Omental fat pad (tissue), 4 donors: ENCODE measurements around the gene GRID2IP. TPM values are rescaled to one million over a fixed set of nuclear protein-coding genes. Genes with fewer than 3 reads are reported as not detected.
"Not testable (repeated sequence)": the region's sequence is repeated elsewhere in the genome, so short reads cannot be mapped to it uniquely, and the experiment has no call there.

Experiments
- ATAC-seq: fragments of 150-250 bp; one replicate; pipeline ENCODE4 v1.9.1; 2016; ENCODE audit warnings: mild to moderate bottlenecking, moderate library complexity; ENCODE audit not compliant: low FRiP score
- DNase-seq: peaks from one replicate; pipeline ENCODE4 v3.0.0-alpha.2; 2019; ENCODE audit warnings: low spot score
- CTCF ChIP-seq, 3 donors: fragments of 450-650 bp; IDR thresholded peaks; one replicate each; pipeline ENCODE4 v1.5.1; 2016 to 2017; ENCODE audit warnings: antibody characterized with exemption in 3 of 3, mild to moderate bottlenecking in 3 of 3, moderate library complexity in 2 of 3
- total RNA-seq, 4 donors: library from RNA; depleted of rRNA; stranded (reverse); fragments of >200 nt; gene quantifications; one replicate each; pipeline ENCODE4 v1.1.0, GENCODE V29; 2016

Gene GRID2IP
- total RNA-seq, 4 donors from 2014 or later = not detected

- ATAC-seq (no peak), DNase-seq (no peak)
- TF ChIP-seq CTCF (IDR thresholded peaks at IDR 0.05) = no peak
These were observed 74.0 kb downstream of the GRID2IP start for GRCh38 chr7:6477318-6477660.

- no peak for ATAC-seq
- TF ChIP-seq CTCF (IDR thresholded peaks at IDR 0.05) = no peak
- no peak for DNase-seq
These were observed 74.5 kb downstream of the GRID2IP start for GRCh38 chr7:6476596-6477317.

- DNase-seq (no peak), ATAC-seq (no peak)
- no peak for TF ChIP-seq CTCF (IDR thresholded peaks at IDR 0.05)
These were observed 75.7 kb downstream of the GRID2IP start for GRCh38 chr7:6475433-6476186.

GRCh38 chr7:6465862-6466261, 85.4 kb downstream of the GRID2IP start:
- TF ChIP-seq CTCF (IDR thresholded peaks at IDR 0.05) = no peak
- DNase-seq (no peak), ATAC-seq (no peak)

GRCh38 chr7:6463609-6464008, 87.7 kb downstream of the GRID2IP start:
- not testable (repeated sequence) for ATAC-seq, DNase-seq

GRCh38 chr7:6461946-6462550, 89.2 kb downstream of the GRID2IP start:
- no peak for TF ChIP-seq CTCF (IDR thresholded peaks at IDR 0.05)
- no peak for ATAC-seq
- DNase-seq = no peak

GRCh38 chr7:6460990-6461584, 90.2 kb downstream of the GRID2IP start:
- ATAC-seq (no peak), DNase-seq (no peak)
- no peak for TF ChIP-seq CTCF (IDR thresholded peaks at IDR 0.05)
